Measurements from ENCODE around the gene DTX4.

DTX4 gene

DNA sequence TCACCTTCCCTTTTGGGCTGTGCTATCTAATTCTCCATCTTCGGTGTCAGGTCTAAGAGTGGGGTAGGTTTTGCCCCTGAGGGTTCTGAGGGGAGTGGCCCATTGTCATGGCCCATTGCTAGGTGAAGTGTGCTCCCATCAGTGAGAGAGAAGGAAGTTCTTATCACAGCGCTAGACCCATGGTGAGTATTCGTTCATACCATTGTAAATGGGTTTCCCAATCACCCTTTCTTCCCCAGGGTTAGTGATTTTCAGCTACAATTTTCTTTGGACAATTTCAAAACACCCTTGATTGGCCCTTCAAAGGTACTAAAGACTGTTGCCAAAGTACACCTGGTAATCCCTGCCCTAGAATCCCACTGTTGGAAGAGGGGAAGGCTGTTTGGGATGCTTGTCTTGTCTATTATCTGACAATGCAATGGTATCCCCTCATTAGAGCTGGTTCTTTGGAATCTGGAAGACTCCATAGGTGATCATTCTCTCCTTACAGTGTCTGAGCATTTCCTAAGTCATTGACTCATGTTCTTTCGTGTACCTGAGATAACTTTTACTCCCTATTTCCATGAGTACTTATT is 20.6 kb downstream of the DTX4 start:
- no peak for DNase-seq

DNA sequence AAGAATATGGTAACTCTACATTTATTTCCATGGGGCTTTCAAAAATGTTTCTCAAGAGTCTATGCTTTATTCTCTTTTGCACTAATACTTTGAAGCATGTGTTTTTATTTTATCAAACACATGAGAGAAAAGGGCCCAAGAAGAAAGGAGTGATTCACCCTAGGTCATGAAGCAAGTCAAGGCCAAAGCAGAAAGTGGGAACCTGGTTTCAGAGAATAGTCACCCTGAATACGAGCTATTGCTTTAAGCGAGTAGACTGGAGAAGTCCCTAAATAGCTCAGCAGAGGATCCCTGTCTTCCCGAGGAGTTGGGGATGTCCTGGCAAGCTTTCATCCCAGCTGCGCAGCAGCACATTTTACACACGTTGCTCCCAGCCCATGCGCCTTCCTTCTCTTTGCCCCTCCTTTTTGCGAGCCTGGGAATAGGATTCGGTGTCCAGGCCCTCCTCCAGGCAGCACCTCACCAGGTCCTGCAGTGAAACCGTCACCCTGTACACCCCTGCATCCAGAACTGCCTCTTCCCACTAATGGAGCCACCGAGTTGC is 21.7 kb downstream of the DTX4 start:
- no peak for DNase-seq

DNA sequence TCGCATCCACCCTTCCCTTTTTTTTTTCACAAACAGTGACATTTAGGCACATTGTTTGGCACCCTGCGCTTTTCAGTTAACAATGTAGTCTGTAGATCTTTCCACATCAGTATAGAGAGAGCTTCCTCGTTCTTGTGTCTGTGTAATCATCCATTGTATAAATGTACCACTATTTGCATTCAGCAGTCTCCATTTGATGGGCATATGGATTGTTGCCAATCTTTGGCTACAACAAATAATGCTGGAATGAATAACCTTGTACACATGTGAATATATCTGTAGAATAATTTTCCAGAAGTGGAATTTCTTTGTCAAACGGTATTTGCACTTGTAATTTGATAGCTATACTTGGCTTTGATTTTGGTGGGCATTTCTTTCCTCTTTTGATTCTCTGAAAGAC is 23.7 kb downstream of the DTX4 start:
- no peak for DNase-seq

DNA sequence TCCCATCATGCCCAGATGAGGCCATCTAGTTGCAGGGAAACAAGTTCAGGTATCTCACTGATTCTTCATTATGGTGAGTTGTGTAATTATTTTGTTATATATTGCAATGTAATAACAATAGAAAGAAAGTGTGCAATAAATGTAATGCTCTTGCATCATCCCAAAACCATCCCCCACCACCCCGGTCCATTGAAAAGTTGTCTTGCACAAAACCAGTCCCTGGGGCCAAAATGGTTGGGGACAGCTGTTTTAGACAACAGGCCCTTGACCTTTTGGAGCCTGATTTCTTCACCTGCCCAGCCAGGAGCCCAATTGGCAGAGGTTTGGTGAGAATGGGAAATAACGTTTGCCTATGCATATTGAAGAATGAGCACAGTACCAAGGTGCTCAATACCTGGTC is 24.8 kb downstream of the DTX4 start:
- DNase-seq, result no peak

DNA sequence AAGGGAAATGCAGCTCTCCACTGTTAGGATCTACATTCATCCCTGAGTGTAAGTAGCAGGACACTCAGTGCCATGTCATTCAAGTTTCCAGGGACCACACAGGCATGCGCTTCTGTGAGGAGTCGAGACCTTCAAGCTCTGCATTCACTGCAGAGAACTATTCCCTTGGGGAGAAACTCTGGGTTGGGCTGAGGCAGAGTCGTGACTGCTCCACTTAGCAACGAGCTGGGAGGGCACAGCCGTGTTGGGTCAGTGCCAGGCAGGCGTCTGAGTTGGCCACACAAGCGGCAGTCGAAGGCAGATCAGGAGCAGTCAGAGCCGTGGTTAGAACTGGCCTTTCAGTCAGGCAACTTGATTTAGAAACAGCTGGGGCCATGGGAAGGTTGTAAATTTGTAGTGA is 26.1 kb downstream of the DTX4 start:
- no peak for DNase-seq

DNA sequence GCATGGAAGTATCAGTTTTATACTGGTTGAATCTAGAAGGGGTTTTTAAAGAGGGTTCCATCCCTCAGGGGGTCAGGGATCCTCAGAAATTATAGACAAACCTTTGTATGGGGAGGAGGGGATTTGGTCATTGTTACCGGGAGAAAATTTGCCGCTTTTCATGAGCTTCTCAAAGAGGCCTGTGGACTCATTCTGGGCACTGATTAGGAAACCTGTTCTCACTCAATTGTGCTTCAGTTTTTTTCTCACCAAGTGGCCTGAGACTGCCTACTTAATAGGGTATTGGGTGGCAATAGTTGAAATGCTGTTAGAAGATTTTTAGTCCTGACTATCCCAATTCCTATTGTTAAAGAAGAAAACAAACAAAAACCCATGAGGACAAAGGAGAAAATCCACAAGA is 26.8 kb downstream of the DTX4 start:
- DNase-seq, result no peak

DNA sequence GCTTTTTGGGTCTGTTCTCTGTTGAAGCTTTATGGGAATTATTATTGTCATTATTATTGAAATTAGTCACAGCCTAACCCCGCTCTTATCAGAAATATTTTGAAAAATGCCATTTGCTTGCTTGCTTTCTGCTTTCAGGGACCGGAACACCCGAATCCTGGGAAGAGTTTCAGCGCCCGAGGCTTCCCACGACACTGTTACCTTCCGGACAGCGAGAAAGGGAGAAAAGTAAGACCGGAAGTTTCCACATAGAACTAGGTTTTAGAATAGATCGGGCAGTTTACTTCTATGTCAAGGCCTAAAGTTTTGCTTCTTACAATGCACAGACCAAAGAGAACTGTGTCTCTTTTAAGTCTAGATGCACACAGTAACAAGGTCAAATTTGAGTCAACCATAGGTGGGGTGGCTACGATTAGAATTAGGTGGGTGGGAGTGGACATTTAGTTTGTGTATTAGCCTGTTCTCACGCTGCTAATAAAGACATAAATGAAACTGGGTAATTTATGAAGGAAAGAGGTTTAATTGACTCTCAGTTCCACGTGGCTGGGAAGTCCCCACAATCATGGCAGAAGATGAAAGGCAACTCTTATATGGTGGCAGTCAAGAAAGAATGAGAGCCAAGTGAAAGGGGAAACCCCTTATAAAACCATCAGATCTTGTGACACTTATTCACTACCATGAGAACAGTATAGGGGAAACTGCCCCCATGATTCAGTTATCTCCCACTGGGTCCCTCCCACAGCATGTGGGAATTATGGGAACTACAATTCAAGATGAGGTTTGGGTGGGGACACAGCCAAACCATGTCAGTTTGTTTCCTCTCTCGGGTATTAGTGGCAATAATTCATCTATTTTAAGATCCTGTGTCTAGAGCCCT is 27.9 kb downstream of the DTX4 start:
- DNase-seq, result no peak

DNA sequence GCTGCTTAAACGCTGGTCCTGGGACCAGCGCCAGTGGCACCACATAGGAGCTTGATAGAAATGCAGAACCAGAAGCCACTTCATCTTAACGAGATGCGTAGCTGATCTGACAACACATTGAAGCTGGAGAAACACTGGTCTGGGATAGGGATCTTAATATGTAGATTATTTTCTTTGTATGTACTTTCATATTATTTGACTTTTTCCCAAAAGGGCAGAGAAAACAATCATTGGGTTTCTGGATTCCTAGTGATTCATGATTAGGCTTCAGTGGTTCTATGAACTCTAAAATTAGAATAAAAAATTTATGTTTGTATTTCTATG is 28.5 kb downstream of the DTX4 start:
- DNase-seq, result no peak

DNA sequence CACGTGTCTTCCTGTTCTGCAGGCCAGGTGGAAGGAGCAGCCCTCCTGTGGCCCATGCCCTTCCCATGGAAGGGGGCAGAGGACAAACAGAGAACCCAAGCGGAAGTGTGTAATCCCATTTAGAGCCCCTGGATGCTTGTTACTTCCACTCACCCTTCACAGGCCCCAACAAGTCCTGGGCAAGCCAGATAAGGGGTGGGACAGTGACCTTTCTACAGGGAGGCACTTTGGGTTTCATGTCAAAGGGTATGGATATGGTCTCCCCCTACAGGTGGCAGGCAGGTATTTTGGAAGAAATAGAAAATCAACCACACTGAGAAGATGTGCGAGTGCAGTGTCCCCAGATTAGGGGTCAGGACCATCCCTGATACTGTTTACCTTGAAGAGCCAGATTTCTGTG is 29.4 kb downstream of the DTX4 start:
- no peak for DNase-seq

DNA sequence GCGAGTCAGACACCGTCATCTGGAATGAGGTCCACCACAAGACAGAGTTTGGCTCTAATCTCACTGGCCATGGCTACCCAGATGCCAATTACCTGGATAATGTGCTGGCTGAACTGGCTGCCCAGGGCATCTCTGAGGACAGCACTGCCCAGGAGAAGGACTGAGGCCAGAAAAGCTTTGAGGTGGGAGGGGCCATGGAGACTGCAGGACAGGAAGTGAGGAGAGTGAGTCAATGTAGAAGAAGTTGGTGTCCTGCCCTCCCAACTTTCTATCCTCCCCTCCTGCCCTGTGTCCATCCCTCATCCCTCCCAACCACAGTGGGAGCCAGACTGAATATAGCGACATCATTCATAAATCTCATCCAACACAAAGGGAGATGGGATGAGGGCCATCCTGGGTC is 32.8 kb downstream of the DTX4 start:
- no peak for DNase-seq

DNA sequence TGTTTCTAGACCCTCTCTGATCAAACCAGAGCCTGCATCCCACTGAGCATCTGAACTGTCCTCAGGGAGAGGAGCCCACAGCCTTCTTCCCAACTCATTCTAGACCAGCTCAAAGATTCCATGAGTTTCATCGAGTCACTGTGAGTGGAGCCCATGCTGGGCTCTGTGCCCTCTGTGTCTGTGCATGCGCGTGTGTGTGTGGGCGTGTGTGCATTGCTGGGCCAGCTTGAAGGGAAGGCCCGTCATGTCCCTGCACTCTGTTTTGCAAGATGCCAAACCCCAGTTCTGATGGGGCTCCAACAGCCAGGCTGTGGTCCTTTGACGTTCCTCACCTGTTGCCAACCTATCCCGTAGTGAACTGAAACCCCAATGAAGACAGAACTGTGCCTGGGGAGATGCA is 33.7 kb downstream of the DTX4 start:
- no peak for DNase-seq

DNA sequence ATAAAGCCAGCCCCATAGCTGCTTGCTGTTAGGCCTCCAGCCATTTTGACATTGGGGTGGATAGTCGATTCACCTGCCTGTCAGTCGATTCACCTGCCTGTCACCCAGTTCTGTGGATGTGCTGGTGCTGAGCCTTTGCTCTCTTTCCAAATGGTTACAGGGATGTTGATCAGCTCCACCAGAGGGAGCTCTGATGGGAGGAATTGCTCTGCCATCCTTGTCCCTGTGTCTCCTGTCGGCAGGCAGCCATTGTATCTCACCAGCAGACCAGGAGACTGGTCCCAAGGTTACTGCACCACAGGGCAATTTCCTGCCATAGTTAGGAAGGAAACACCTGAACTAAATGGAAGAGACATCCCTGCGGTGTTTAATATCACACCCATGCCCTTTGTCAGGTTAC is 34.7 kb downstream of the DTX4 start:
- DNase-seq, result peak in 1 of 2 experiments; percentile 5

DNA sequence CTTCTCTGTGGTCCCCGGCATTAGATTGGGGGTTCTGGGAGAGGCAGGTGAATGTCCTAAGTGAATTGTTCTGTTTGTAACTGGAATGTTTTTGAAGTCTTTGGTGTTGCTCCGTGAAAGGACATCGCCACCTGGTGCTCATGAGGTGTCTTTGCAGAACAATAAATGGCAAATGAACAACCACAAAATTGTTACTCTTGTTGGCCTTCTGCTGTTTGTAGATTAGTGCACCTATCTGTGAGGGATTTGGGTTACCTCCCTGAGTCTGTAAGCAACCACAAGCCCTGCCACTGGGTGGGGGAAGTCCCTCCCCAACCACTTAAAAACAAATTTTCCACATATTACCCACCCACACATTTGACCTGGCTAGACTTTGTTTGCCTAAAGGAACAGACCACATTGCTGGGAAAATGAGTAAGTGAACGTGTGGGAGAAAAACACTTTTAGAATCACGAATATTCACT is 36.1 kb downstream of the DTX4 start:
- DNase-seq, result peak in 1 of 2 experiments; percentile 7

DNA sequence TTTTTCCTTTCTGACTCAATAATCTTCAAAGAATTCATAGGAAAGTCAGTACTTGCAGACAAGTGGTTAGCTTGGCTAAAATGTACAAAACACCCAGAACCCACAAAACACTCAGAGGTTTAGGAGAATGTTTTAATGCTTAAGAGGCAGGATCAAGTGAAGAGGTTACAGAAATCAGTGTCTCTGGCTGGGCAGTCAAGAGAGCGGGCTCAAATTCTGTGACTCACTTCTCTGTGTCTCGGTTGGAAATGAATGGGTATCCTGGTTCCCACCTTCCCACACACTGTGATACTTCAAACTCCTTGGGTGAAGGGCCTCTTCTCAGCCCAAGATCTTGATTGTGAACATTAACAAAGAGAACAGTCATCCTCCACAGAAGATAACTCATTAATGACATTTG is 37.0 kb downstream of the DTX4 start:
- no peak for DNase-seq

DNA sequence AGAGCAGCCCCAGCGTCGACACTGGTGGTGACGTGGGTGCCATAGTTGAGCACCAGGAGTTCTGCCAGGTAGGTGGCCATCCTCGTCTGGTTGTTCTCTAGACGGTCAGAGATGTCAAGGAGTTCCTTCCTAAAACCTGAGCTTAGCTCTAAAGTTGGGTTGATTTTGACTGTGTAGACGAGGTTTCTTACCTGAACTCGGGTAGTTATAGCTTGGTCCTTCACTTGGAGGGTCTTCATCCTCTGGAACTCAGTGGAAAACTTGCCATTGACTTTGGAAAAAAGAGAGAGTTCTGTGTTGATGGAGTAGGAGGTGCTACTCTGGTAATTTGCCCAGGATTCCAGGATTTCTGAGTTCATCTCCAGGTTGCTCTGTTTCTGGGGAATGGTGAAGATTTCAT is 40.3 kb downstream of the DTX4 start:
- no peak for DNase-seq

DNA sequence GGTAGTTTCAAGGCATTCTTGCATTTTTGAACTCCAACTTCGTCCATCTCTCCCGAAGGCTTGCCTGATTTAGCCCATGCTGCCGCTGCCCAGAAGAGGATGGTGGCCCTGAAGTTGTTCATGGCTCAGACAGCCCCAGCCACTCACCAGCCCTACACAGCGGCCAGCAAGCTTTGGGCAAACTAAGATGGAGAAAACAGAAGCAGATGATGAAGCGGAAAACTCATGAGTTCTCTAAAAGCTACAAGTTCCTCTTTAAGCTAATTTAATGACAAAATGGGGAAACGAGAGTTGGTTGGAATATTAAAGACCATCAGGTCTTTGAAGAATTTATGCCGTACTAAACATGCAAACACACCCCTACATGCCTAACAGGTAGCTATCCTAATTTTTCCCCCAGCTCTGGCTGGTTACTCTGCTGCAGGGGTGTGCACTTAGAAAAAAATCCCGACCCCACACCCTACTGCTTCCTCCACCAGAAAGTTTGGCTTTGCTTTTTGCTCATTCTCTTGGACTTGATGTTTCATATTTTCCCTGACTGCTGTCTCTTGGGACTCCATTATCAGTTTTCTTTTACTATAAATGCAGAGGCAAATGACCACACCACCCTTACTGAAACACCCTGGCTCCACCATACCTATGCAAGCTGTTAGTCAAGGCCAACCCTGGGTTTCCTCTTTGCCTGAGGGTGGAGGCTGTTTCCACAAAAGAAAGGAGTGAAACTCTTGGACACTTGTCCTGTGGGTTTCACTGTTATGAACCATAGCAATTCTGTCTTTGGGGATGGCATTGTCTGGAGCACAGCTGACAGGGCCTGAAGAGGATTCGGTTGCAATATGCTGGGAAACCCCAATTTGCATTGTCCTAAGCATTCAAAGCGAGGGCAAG is 41.1 kb downstream of the DTX4 start, which contains the start of gene MPEG1:
Gene MPEG1 (minus strand): TSS at position 184 of the 888 bp plus-strand sequence. CDS start 62 bp downstream, at position 122.
- DNase-seq, result no peak

DNA sequence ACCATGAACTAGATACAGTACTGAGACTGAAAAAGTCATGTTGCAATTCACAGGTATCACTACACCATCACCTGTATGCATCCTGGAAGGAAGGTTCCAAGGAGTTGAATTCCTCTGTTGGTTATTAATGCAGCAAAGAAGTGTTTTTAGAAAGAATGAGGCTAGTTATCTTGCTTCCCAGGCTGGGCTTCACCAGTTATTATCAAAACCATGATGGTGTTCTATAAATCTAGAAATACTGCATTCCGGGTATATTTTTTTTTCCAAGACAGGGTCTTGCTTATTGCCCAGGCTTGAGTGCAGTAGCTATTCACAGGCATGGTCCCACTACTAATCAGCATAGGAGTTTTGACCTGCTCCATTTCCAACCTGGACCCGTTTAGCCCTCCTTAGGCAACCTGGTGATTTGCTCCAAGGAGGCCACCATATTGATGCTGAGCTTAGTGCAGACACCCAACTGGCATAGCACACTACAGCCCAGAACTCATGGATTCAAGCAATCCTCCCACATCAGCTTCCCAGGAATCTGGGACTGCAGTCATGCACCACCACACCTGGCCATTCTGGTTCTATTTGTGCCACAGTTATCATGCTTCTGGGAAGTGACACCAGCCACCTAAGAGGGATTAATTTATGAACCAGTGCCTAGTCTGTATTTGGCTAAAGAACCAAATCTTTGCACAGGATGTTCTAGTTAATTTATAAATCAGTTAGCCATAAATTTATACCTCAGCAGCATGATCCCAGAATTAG is 42.4 kb downstream of the DTX4 start:
- DNase-seq, result no peak

DNA sequence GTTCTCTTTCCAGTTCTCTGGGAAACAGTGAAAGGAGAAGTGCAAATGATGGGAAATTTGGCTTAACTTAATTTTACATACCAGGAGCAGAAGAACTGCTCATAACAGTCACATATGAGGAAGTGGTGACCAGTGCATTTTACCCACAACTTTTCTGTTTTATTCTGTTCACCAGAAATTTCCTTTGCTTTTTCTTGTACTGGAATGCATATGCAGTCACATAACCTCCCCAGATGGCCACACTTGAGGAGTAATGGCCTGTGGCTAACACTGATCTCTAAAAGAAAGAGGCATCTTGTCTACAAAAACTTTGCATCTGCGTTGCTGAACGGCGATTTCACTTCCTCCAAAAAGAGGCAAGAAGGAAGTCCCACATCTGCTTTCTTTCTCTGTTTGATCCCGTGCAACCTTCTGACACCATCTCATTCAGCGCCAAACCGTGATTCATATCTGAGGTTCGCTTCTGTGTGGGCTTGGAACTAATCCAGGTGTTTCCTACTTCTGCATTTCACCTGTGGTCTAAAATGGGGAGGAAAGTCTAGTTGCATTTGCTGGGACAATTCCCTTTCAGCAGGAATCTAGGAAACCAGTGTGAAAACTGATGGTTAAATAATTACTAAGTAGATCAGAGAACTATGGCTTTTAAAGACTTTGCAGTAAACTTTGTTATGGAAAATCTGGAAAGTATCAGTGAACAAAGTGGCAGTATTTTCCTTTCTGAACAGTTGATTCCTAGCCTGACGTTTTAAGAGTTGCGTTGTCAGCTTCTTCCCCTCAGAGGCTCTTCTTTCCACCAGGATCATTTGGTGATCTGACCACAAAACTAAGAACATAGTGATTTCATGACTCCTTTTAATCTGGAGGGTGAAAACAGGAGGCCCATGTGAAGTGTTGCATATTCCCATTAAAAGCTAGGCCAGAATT is 45.0 kb downstream of the DTX4 start:
- DNase-seq, result no peak

DNA sequence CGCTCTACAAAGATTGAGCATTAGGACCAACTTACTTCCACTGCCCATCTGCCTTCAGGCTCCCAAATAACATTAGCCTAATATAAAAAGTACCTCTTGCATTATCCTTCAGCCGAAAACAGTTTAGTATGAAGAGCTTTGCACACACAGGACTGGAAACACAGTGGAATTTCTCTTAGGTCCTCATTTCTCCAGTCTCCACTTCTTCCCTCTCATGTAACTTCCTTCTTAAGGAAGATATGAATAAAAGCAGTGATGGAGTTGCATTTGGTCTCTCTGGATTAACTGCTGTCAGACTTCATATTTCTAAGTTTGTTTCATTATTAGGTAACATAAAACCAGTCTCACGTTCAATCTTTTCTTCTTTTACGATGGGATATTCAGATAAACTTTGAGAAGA is 46.4 kb downstream of the DTX4 start:
- DNase-seq, result no peak

DNA sequence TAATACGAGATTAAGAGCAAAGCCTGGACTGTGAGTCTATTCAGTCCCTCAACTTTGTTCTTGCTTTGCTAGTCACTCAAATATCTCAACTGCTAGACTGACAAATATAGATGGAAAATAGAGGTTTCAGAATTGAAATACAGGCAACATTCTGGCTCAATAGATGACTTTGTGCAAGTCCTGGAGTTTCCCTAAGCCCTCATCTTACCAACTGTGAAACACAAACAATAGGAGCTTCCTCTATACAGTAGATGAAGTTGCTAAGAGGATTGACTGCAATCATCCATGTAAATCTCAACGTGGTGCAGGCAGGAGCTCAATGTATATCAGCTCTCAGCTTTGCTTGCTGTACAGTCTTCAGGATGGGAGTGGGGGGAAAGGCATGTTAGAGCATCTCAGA is 47.0 kb downstream of the DTX4 start:
- DNase-seq, result no peak

DNA sequence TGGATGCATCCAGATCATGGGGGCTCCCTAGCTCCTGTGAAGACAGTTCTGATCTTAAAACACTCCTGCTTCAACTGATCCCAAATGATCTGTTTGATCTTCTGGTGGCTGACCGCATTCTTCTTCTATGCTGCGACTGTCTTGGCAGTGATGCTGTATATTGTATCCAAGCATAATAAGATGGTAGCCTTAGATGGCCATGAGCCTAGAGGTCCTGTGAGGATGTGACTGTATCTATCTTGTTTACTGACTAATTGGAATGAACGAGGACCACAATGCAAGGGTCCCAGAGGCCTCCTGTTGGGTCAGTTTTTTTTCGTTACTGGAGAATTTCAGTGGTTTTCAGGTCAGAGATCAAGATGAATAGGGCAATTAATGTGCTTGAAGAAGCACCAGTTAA is 47.9 kb downstream of the DTX4 start:
- no peak for DNase-seq

All from SW 1271 (cell line).